ENCODE data around the gene NPAS4. TPM values are rescaled to one million over a fixed set of nuclear protein-coding genes. Genes with fewer than 3 reads are reported as not detected.

NPAS4 gene
- total and polyA plus RNA-seq, 9 of the 15 experiments (the other 6 are each of a cell fraction or from before 2014, with no cell fraction given) = not detected

DNA sequence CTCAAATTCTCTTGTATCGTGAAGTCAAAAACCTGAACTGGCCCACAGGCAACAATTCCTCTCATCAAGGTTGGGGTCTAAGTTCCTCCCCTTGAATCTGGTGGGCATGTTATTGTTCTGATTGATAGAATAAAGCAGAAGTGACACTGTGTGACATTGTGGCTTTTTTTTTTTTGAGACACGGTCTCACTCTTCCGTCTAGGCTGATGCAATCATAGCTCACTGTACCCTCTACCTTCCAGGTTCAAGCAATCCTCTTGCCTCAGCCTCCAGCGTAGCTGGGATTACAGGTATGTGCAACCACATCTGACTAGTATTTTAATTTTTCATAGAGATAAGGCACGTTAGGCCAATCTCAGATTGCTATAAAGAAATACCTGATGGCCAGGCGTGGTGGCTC, 37.0 kb downstream of the NPAS4 start (continued):
- TF ChIP-seq, protein P1, sequence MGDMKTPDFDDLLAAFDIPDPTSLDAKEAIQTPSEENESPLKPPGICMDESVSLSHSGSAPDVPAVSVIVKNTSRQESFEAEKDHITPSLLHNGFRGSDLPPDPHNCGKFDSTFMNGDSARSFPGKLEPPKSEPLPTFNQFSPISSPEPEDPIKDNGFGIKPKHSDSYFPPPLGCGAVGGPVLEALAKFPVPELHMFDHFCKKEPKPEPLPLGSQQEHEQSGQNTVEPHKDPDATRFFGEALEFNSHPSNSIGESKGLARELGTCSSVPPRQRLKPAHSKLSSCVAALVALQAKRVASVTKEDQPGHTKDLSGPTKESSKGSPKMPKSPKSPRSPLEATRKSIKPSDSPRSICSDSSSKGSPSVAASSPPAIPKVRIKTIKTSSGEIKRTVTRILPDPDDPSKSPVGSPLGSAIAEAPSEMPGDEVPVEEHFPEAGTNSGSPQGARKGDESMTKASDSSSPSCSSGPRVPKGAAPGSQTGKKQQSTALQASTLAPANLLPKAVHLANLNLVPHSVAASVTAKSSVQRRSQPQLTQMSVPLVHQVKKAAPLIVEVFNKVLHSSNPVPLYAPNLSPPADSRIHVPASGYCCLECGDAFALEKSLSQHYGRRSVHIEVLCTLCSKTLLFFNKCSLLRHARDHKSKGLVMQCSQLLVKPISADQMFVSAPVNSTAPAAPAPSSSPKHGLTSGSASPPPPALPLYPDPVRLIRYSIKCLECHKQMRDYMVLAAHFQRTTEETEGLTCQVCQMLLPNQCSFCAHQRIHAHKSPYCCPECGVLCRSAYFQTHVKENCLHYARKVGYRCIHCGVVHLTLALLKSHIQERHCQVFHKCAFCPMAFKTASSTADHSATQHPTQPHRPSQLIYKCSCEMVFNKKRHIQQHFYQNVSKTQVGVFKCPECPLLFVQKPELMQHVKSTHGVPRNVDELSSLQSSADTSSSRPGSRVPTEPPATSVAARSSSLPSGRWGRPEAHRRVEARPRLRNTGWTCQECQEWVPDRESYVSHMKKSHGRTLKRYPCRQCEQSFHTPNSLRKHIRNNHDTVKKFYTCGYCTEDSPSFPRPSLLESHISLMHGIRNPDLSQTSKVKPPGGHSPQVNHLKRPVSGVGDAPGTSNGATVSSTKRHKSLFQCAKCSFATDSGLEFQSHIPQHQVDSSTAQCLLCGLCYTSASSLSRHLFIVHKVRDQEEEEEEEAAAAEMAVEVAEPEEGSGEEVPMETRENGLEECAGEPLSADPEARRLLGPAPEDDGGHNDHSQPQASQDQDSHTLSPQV (IDR thresholded peaks at IDR 0.05) = no peak
- TF ChIP-seq, protein P2, sequence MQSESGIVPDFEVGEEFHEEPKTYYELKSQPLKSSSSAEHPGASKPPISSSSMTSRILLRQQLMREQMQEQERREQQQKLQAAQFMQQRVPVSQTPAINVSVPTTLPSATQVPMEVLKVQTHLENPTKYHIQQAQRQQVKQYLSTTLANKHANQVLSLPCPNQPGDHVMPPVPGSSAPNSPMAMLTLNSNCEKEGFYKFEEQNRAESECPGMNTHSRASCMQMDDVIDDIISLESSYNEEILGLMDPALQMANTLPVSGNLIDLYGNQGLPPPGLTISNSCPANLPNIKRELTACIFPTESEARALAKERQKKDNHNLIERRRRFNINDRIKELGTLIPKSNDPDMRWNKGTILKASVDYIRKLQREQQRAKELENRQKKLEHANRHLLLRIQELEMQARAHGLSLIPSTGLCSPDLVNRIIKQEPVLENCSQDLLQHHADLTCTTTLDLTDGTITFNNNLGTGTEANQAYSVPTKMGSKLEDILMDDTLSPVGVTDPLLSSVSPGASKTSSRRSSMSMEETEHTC (IDR thresholded peaks at IDR 0.05) = no peak

DNA sequence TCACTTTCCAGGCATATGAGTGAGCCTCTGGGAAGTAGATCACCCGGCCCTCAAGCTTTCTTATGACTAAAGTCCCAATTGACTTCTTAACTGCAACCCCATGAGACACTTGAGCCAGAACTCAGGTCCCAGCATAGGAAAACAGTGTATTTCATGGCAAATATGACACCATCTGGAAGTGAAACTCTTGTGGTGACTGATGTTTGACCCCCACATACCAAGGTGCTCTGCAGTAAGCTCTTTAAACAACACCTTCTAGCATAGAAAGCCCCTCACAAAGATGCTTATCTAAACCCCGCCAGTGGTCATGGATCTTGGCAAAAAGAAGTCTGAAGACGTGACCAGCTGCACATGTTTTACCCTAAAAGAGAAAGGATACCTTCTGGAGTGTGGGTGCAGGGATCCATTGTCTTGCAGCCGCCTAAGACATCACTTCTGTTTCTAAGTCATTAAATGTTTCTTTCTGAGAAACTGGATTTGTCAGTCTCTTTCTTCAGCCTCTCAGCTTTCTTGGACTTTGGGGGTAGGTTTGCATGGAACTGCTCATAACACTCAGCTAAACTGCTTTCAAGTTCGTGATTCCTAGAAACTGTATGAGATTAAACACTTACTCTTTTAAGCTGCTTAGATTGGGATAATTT, 38.4 kb downstream of the NPAS4 start:
- Histone ChIP-seq H2AFZ (ENCODE audit: low read depth, low read length) (0 out of 2 replicates have a peak overlapping the region, but pooled peaks have one; percentile 40), H3K79me2 (ENCODE audit: control insufficient read depth, insufficient read depth, low read length) (no peaks in the 10 kb centered on the region), H3K4me3 (no peak overlapping the region), H3K36me3 (ENCODE audit: control insufficient read depth, insufficient read depth, low read length) (no peaks in the 10 kb centered on the region), H3K4me1 (replicated peaks in 1 of 2; ENCODE audit: control insufficient read depth in 2 of 2, insufficient read depth in 2 of 2, low read length in 2 of 2) (peaks cover 0 to 4% of the 10 kb centered on the region in 2 experiments; a peak in 1 of 5 replicates), H3K27me3 (ENCODE audit: control insufficient read depth in 2 of 2, insufficient read depth in 2 of 2, low read length in 2 of 2) (peaks cover 0 to 13% of the 10 kb centered on the region in 2 experiments; a peak in 2 of 5 replicates), H3K9me1 (ENCODE audit: control insufficient read depth, insufficient read depth, low read length) (no peaks in the 10 kb centered on the region), H3K9me3 (replicated peaks; ENCODE audit: control insufficient read depth, insufficient read depth, low read depth, low read length) (peaks cover 4% of the 10 kb centered on the region; the same call in 1 of the 2 replicates), H3K27ac (ENCODE audit: extremely low read depth, low read depth, low read length) (no peak overlapping the region), H3K4me2 (ENCODE audit: insufficient read depth, low read length) (no peak overlapping the region), H3K9ac (ENCODE audit: insufficient read depth in 1 of 2, low read depth in 2 of 2, low read length in 2 of 2) (no peak overlapping the region), H4K20me1 (replicated peaks; ENCODE audit: control insufficient read depth, insufficient read depth, low read length) (no peaks in the 10 kb centered on the region)
- TF ChIP-seq ZNF316 (IDR thresholded peaks at IDR 0.05) (peak; percentile 19; the same call in 1 of the 2 replicates), PHF21A (IDR thresholded peaks at IDR 0.05; ENCODE audit: borderline replicate concordance, low read depth) (no peak)
- in situ Hi-C loops (cut with MboI) = no loop called here
- BruUV-seq (replicated peaks) = no TSS peak
- 18% methylated on average over 5 of the region's 5 CpGs for WGBS (ENCODE audit: insufficient coverage, low coverage, missing lambda C conversion rate)
- FAIRE-seq (no peak), DNase-seq (ENCODE audit: extremely low read depth in 1 of 4, low spot score in 3 of 4) (no peak), ATAC-seq (no peak)
- ChIA-PET POLR2A (interaction anchor here (1.3 kb wide), 1 partner anchor 12 kb away, joined by 4 read pairs; no protein-coding TSS in a partner anchor), CTCF (ENCODE audit: low intra/inter-chr PET ratio) (interaction anchor here (2.0 kb wide), 1 partner anchor 51 kb away, joined by 4 read pairs; no protein-coding TSS in a partner anchor)
- intact Hi-C loops (cut with micrococcal nuclease) = no loop called here
